ENCODE data around the gene F13A1.

The F13A1 gene

GRCh38 chr6:6191476-6191875, 129.0 kb downstream of the F13A1 start:
- no peak for DNase-seq

- DNase-seq, result no peak
Measured at GRCh38 chr6:6180684-6181083, 139.8 kb downstream of the F13A1 start.

- no peak for DNase-seq
Measured at GRCh38 chr6:6179858-6180623, 140.4 kb downstream of the F13A1 start.

GRCh38 chr6:6178795-6179194, 141.7 kb downstream of the F13A1 start:
- no peak for DNase-seq

- DNase-seq, result no peak
Measured at GRCh38 chr6:6177754-6178153, 142.7 kb downstream of the F13A1 start.

- DNase-seq, result no peak
Measured at GRCh38 chr6:6176586-6177228, 143.8 kb downstream of the F13A1 start.

GRCh38 chr6:6176127-6176526, 144.3 kb downstream of the F13A1 start:
- no peak for DNase-seq

GRCh38 chr6:6169141-6169540, 151.3 kb downstream of the F13A1 start:
- DNase-seq, result no peak

GRCh38 chr6:6166064-6166463, 154.4 kb downstream of the F13A1 start:
- no peak for DNase-seq

GRCh38 chr6:6164367-6164766, 156.1 kb downstream of the F13A1 start:
- no peak for DNase-seq

GRCh38 chr6:6154335-6154734, 166.1 kb downstream of the F13A1 start:
- no peak for DNase-seq

GRCh38 chr6:6152060-6152459, 168.4 kb downstream of the F13A1 start:
- no peak for DNase-seq

GRCh38 chr6:6148192-6148815, 172.2 kb downstream of the F13A1 start:
- no peak for DNase-seq

GRCh38 chr6:6131492-6132109, 188.9 kb downstream of the F13A1 start:
- no peak for DNase-seq

GRCh38 chr6:6125495-6125894, 195.0 kb downstream of the F13A1 start:
- no peak for DNase-seq

- no peak for DNase-seq
Measured at GRCh38 chr6:6123803-6124202, 196.7 kb downstream of the F13A1 start.

- no peak for DNase-seq
Measured at GRCh38 chr6:6121943-6122342, 198.5 kb downstream of the F13A1 start.

- no peak for DNase-seq
Measured at GRCh38 chr6:6105472-6106036, 214.9 kb downstream of the F13A1 start.
